MCF 10A (cell line): ENCODE results near the gene MORF4L1. TPM values are rescaled to one million over a fixed set of nuclear protein-coding genes. Genes with fewer than 3 reads are reported as not detected.
A peak's percentile ranks its signal among the peaks of the same experiment; 100 is the strongest.
"Not testable (repeated sequence)": the region's sequence is repeated elsewhere in the genome, so short reads cannot be mapped to it uniquely, and the experiment has no call there.

ENCODE experiments used
- BruUV-seq: library from RNA; stranded (reverse); fragments of 400-500 nt; replicated peaks from 2 replicates; lab custom pipeline; 2021; lab: Mats Ljungman, UMichigan
- CTCF ChIA-PET: fragments of 300-600 bp; sonication (Branson Sonifier 250); formaldehyde crosslinking; extraction: SDS; loops from one replicate; lab custom pipeline; 2021; ENCODE audit warnings: antibody characterized with exemption, inconsistent platforms; lab: Yijun Ruan, JAX
- POLR2A ChIA-PET: fragments of 300-600, 350-650 bp; sonication (Branson Sonifier 250); formaldehyde crosslinking; extraction: SDS; loops from one replicate; lab custom pipeline; 2020; ENCODE audit warnings: antibody characterized with exemption, inconsistent platforms; lab: Yijun Ruan, JAX
- DNase-seq: peaks from one replicate; pipeline ENCODE4 v3.0.0-alpha.2; 2018; ENCODE audit not compliant: unreplicated experiment
- H3K27ac Mint-ChIP-seq: one replicate; pipeline ENCODE4 v1.8.0; 2022; ENCODE audit warnings: mild to moderate bottlenecking, low read depth, mixed read lengths; ENCODE audit not compliant: unreplicated experiment
- H3K27me3 Mint-ChIP-seq: one replicate; pipeline ENCODE4 v1.8.0; 2022; ENCODE audit warnings: mixed read lengths; ENCODE audit not compliant: insufficient read depth, unreplicated experiment
- H3K36me3 Mint-ChIP-seq: one replicate; pipeline ENCODE4 v1.8.0; 2022; ENCODE audit warnings: mild to moderate bottlenecking, moderate library complexity, mixed read lengths; ENCODE audit not compliant: insufficient read depth, unreplicated experiment
- H3K4me1 Mint-ChIP-seq: one replicate; pipeline ENCODE4 v1.8.0; 2022; ENCODE audit warnings: mixed read lengths; ENCODE audit not compliant: insufficient read depth, unreplicated experiment
- H3K4me3 Mint-ChIP-seq: one replicate; pipeline ENCODE4 v1.8.0; 2022; ENCODE audit warnings: mild to moderate bottlenecking, moderate library complexity, mixed read lengths; ENCODE audit not compliant: unreplicated experiment
- H3K9me3 Mint-ChIP-seq: one replicate; pipeline ENCODE4 v1.8.0; 2022; ENCODE audit warnings: mixed read lengths; ENCODE audit not compliant: unreplicated experiment
- intact Hi-C: fragments of 100-400 bp; cut with micrococcal nuclease; formaldehyde crosslinking; loops from 2 replicates; pipeline ENCODE4 v1.14.1; 2022
- total RNA-seq: library from RNA; stranded (reverse); gene quantifications from 2 replicates; pipeline ENCODE4 v1.2.3, GENCODE V29; 2022
- TF ChIP-seq, protein P1 (sequence below): fragments of 200-600 bp; IDR thresholded peaks from one replicate; pipeline ENCODE4 v1.8.0; 2022; ENCODE audit warnings: antibody characterized with exemption, mild to moderate bottlenecking; ENCODE audit not compliant: unreplicated experiment

MORF4L1 gene
- total RNA-seq, 1 experiment from 2014 or later: 264 TPM

DNA sequence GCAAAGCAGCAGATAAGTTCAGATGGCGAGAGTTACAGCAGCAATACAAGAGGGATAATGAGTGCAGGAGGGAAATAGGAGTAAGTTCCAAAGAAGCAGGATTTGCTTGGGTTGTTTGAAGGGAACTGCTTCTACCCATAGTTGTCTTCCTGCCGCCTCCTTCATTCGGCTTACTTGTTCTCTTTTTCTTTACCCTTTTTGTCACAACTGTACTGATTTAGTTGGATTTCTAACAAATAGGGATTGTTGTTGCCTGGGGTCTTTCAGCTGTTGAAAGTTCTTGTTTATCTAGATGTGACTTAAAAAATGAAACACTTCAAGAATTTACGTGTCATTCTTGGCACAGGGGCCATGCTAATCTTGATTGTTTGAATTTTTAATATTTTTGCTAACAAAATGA, 25.9 kb downstream of the MORF4L1 start:
- Mint-ChIP-seq H3K36me3 (peaks cover 100% of the 10 kb centered on the region), H3K9me3 (no peaks in the 10 kb centered on the region), H3K27ac (peak overlapping the region; percentile 39), H3K4me1 (peaks cover 6% of the 10 kb centered on the region), H3K4me3 (no peak overlapping the region), H3K27me3 (no peaks in the 10 kb centered on the region)
- ChIA-PET CTCF (no interaction called here), POLR2A (interaction anchor here (2.0 kb wide), 1 partner anchor 8 kb away, joined by 6 read pairs; no protein-coding TSS in a partner anchor)
- TF ChIP-seq, protein P1, sequence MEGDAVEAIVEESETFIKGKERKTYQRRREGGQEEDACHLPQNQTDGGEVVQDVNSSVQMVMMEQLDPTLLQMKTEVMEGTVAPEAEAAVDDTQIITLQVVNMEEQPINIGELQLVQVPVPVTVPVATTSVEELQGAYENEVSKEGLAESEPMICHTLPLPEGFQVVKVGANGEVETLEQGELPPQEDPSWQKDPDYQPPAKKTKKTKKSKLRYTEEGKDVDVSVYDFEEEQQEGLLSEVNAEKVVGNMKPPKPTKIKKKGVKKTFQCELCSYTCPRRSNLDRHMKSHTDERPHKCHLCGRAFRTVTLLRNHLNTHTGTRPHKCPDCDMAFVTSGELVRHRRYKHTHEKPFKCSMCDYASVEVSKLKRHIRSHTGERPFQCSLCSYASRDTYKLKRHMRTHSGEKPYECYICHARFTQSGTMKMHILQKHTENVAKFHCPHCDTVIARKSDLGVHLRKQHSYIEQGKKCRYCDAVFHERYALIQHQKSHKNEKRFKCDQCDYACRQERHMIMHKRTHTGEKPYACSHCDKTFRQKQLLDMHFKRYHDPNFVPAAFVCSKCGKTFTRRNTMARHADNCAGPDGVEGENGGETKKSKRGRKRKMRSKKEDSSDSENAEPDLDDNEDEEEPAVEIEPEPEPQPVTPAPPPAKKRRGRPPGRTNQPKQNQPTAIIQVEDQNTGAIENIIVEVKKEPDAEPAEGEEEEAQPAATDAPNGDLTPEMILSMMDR: no peak
- DNase-seq: no peak
- BruUV-seq: no TSS peak
- intact Hi-C loops: no loop called here

DNA sequence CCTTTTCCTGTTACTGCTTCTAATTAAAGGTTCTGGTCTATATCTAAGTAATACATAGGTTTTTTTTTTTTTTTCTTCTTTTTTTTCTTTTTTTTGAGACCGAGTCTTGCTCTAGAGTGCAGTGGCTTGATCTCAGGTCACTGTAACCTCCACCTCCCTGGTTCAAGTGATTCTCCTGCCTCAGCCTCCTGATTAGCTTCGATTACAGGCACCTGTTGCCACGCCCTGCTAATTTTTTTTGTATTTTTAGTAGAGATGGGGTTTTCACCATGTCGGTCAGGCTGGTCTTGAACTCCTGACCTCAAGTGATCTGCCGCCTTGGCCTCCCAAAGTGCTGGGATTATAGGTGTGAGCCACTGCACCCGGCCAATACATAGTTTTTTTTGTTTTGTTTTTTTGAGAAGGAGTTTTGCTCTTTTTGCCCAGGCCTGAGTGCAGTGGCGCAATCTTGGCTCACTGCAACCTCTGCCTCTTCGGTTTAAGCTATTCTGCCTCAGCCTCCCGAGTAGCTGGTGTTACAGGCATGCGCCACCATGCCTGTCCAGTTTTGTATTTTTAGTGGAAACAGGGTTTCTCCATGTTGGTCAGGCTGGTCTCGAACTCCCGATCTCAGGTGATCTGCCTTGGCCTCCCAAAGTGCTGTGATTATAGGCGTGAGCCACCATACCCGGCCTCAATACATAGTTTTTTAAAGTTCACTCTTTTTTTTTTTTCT, 28.3 kb downstream of the MORF4L1 start:
- H3K4me1 Mint-ChIP-seq, H3K9me3 Mint-ChIP-seq, H3K27ac Mint-ChIP-seq, H3K4me3 Mint-ChIP-seq, H3K27me3 Mint-ChIP-seq, intact Hi-C loops, BruUV-seq, DNase-seq: not testable (repeated sequence)
- ChIA-PET CTCF (interaction anchor here (0.8 to 1.1 kb wide), 2 partner anchors 21 to 284 kb away, joined by 3 to 4 read pairs; no protein-coding TSS in a partner anchor), POLR2A (interaction anchor here (1.5 kb wide), 1 partner anchor 21 kb away, joined by 6 read pairs; no protein-coding TSS in a partner anchor)
- H3K36me3 Mint-ChIP-seq: peaks cover 100% of the 10 kb centered on the region

DNA sequence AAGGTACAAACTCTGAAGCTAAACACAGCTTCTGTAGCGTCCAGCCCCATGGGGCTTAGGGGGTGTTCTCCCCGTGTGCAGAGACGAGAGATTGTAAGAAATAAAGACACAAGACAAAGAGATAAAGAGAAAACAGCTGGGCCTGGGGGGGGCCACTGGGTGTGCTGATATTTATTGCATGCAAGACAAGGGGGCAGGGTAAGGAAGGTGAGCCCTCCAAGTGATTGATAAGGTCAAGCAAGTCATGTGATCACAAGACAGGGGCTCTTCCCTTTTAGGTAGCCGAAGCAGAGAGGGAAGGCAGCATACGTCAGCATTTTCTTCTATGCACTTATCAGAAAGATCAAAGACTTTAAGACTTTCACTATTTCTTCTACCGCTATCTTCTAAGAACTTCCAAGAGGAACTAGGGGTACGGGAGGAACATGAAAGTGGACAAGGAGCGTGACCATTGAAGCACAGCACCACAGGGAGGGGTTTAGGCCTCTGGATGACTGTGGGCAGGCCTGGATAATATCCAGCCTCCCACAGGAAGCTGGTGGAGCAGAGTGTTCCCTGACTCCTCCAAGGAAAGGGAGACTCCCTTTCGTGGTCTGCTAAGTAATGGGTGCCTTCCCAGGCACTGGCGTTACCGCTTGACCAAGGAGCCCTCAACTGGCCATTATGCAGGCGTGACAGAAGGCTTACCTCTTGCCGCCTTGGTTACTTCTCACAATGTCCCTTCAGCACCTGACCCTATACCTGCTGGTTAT, 29.8 kb downstream of the MORF4L1 start:
- H3K4me3 Mint-ChIP-seq, H3K27ac Mint-ChIP-seq, intact Hi-C loops, H3K9me3 Mint-ChIP-seq, H3K27me3 Mint-ChIP-seq, BruUV-seq, DNase-seq: not testable (repeated sequence)
- CTCF ChIA-PET: interaction anchor here (0.6 kb wide), 2 partner anchors 18 to 305 kb away, joined by 3 read pairs; no protein-coding TSS in a partner anchor
- peaks cover 12% of the 10 kb centered on the region for H3K4me1 Mint-ChIP-seq
- H3K36me3 Mint-ChIP-seq: peaks cover 99% of the 10 kb centered on the region
- POLR2A ChIA-PET: interaction anchor here (1.1 to 1.2 kb wide), 2 partner anchors 21 to 22 kb away, joined by 3 to 4 read pairs; no protein-coding TSS in a partner anchor

DNA sequence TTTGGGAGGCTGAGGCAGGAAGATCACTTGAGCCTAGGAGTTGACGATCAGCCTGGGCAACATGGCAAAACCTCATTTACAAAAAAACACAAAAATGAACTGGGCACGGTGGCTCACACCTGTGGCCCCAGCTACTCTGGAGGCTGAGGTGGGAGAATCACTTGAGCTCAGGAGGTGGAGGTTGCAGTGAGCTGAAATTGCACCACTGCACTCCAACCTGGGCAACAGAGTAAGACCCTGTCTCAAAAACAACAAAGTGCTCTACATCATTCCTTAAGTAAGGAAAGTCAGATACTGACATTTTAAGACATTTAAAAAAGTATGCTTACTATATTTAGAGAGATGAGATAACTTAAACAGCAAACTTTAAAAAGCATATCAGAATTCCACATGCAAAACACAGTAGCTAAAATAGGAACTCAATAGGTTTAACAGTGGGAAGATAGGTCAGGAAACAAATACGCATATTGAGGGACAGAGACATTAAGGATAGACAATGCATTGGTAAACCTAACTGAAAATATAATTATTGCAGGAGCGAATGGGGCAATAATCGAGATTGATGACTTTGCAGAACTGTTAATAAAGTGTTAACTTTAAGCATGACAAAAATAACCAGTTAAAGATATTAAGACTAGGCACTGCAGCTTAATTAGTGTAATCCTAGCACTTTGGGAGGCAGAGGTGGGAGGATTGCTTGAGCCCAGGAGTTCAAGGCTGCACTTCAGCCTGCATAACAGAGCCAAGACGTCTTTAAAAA, 32.1 kb downstream of the MORF4L1 start:
- no peak for DNase-seq
- Mint-ChIP-seq H3K9me3 (no peaks in the 10 kb centered on the region), H3K4me3 (no peak overlapping the region), H3K27me3 (no peaks in the 10 kb centered on the region), H3K4me1 (peaks cover 12% of the 10 kb centered on the region), H3K27ac (no peak overlapping the region), H3K36me3 (peaks cover 99% of the 10 kb centered on the region)
- TF ChIP-seq, protein P1: no peak
- CTCF ChIA-PET: interaction anchor here (0.6 to 1.6 kb wide), 3 partner anchors 277 to 1271 kb away, joined by 3 to 5 read pairs (median 3); no protein-coding TSS in a partner anchor
- intact Hi-C loops: loop anchor here (5.0 kb wide), 1 partner anchor 73 kb away; no protein-coding TSS in a partner anchor
- POLR2A ChIA-PET: interaction anchor here (1.3 kb wide), 1 partner anchor 30 kb away, joined by 3 read pairs; no protein-coding TSS in a partner anchor
- no TSS peak for BruUV-seq
